Neuronal stem cell (in vitro differentiated cells): Measurements from ENCODE around the gene TOMM22.

Experiments
- DNase-seq: peaks from one replicate; pipeline ENCODE4 v3.0.0-alpha.2; 2013; ENCODE audit warnings: low spot score
- H2AFZ ChIP-seq: one replicate; pipeline ENCODE4 v1.6.1; 2013; ENCODE audit warnings: mild to moderate bottlenecking, low read length, inconsistent platforms
- H2AK5ac ChIP-seq: 2 replicates; pipeline ENCODE4 v1.6.1; 2013; ENCODE audit warnings: low read depth, mild to moderate bottlenecking, inconsistent platforms, low read length, moderate library complexity, mixed read lengths
- H2BK120ac ChIP-seq: 2 replicates; pipeline ENCODE4 v1.6.1; 2013; ENCODE audit warnings: low read depth, mild to moderate bottlenecking, inconsistent platforms, low read length, moderate library complexity, mixed read lengths
- H2BK12ac ChIP-seq: one replicate; pipeline ENCODE4 v1.6.1; 2013; ENCODE audit warnings: low read length, inconsistent platforms
- H2BK15ac ChIP-seq: 2 replicates; pipeline ENCODE4 v1.6.1; 2013; ENCODE audit warnings: mild to moderate bottlenecking, low read length, inconsistent platforms, mixed read lengths
- H2BK5ac ChIP-seq: one replicate; pipeline ENCODE4 v1.6.1; 2013; ENCODE audit warnings: inconsistent platforms, mild to moderate bottlenecking, low read length, moderate library complexity
- H3K14ac ChIP-seq: one replicate; pipeline ENCODE4 v1.6.1; 2013; ENCODE audit warnings: low read length, inconsistent platforms
- H3K18ac ChIP-seq: 2 replicates; pipeline ENCODE4 v1.6.1; 2013; ENCODE audit warnings: low read length, inconsistent platforms
- H3K23ac ChIP-seq: 2 replicates; pipeline ENCODE4 v1.6.1; 2013; ENCODE audit warnings: low read depth, mild to moderate bottlenecking, mixed read lengths, low read length, inconsistent platforms; ENCODE audit not compliant: poor library complexity
- H3K27ac ChIP-seq: replicated peaks from 3 replicates; pipeline ENCODE4 v1.5.1; 2013; ENCODE audit warnings: low read length, inconsistent platforms
- H3K27me3 ChIP-seq, 3 experiments: 2 replicates each; pipeline ENCODE4 v1.6.1; 2013; ENCODE audit warnings: low read length in 3 of 3, mild to moderate bottlenecking in 2 of 3, inconsistent platforms in 1 of 3, low read depth in 1 of 3, mixed read lengths in 1 of 3, moderate library complexity in 1 of 3; ENCODE audit not compliant: control insufficient read depth in 3 of 3, insufficient read depth in 3 of 3
- H3K36me3 ChIP-seq, 2 donors: replicated peaks in 1 of 2; 2 replicates each; pipeline ENCODE4 v1.6.1; 2013; ENCODE audit warnings: low read length in 2 of 2; ENCODE audit not compliant: control insufficient read depth in 2 of 2, insufficient read depth in 2 of 2
- H3K4ac ChIP-seq: 2 replicates; pipeline ENCODE4 v1.6.1; 2013; ENCODE audit warnings: inconsistent platforms, mild to moderate bottlenecking, low read length, moderate library complexity
- H3K4me1 ChIP-seq, 2 donors: 1 replicate in 1 of 2; 2 replicates in 1 of 2; pipeline ENCODE4 v1.6.1; 2013; ENCODE audit warnings: low read length in 2 of 2, low read depth in 1 of 2; ENCODE audit not compliant: control insufficient read depth in 2 of 2, insufficient read depth in 1 of 2
- H3K4me2 ChIP-seq: one replicate; pipeline ENCODE4 v1.6.1; 2013; ENCODE audit warnings: mild to moderate bottlenecking, low read length, inconsistent platforms; ENCODE audit not compliant: insufficient read depth, poor library complexity, severe bottlenecking
- H3K4me3 ChIP-seq, 2 donors: 2 replicates each; pipeline ENCODE4 v1.5.1; 2013; ENCODE audit warnings: low read length in 2 of 2, mild to moderate bottlenecking in 2 of 2, inconsistent platforms in 1 of 2, moderate library complexity in 1 of 2
- H3K79me1 ChIP-seq: one replicate; pipeline ENCODE4 v1.6.1; 2013; ENCODE audit warnings: low read depth, mild to moderate bottlenecking, inconsistent platforms, low read length, moderate library complexity
- H3K9ac ChIP-seq: one replicate; pipeline ENCODE4 v1.6.1; 2013; ENCODE audit warnings: mild to moderate bottlenecking, low read depth, low read length, inconsistent platforms; ENCODE audit not compliant: poor library complexity
- H3K9me3 ChIP-seq, 2 donors: replicated peaks in 1 of 2; 2 replicates each; pipeline versions ENCODE3 to v1.6.1; 2013; ENCODE audit warnings: low read length in 2 of 2, mild to moderate bottlenecking in 2 of 2, inconsistent platforms in 1 of 2, low read depth in 1 of 2, mixed read lengths in 1 of 2, moderate library complexity in 1 of 2; ENCODE audit not compliant: control insufficient read depth in 2 of 2, insufficient read depth in 1 of 2
- H4K8ac ChIP-seq: one replicate; pipeline ENCODE4 v1.6.1; 2013; ENCODE audit warnings: low read depth, mild to moderate bottlenecking, inconsistent platforms, low read length, moderate library complexity
- H4K91ac ChIP-seq: one replicate; pipeline ENCODE4 v1.6.1; 2013; ENCODE audit warnings: low read length, low read depth, mild to moderate bottlenecking, inconsistent platforms; ENCODE audit not compliant: poor library complexity
- WGBS, 2 donors: extraction: QIAGEN DNeasy Blood & Tissue Kit; methylation state at CpG; one replicate each; pipeline ENCODE4 v1.1.7; 2013; ENCODE audit warnings: missing lambda C conversion rate in 2 of 2, mixed read lengths in 1 of 2; ENCODE audit not compliant: insufficient read length in 2 of 2, insufficient replicate concordance in 1 of 2; ENCODE audit errors: extremely low coverage in 2 of 2; 5-methylcytosine and 5-hydroxymethylcytosine counted together

TOMM22 gene

DNA sequence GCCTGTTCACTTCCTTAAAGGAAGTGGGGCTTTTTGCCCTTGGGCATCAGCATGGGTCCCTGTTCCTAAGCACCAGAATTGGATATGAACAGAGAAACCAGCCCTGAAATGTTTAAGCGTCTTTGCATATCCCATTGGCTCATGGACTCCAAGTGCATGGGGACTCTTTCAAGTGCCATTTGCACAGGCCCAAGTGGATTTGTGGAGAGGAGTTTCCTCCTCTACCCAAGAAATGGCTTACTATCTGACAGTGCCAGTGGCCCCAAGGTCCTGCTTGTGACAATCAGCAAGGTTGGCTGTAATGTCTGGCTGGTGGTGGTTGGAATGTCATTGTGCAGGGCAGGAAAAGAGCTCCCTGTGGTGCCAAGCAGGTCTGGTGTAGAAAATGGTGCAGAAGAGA lies 4.0 kb downstream of the TOMM22 start:
- Histone ChIP-seq H3K4me2 (no peak overlapping the region), H3K23ac (no peak overlapping the region), H4K91ac (no peak overlapping the region), H3K79me1 (peaks cover 3% of the 10 kb centered on the region), H3K27me3 (no peaks in the 10 kb centered on the region), H3K36me3 (peaks cover 46 to 78% of the 10 kb centered on the region in 2 donors), H3K18ac (no peak overlapping the region), H2AK5ac (no peak overlapping the region), H2BK5ac (no peak overlapping the region), H3K4ac (no peak overlapping the region), H3K4me1 (peaks cover 3 to 4% of the 10 kb centered on the region in 2 donors), H2BK15ac (no peak overlapping the region), H3K27ac (no peak overlapping the region), H2BK12ac (no peak overlapping the region), H3K9ac (no peak overlapping the region), H3K4me3 (no peak overlapping the region), H4K8ac (no peak overlapping the region), H3K9me3 (peaks cover 6 to 7% of the 10 kb centered on the region in 2 donors), H2BK120ac (no peak overlapping the region), H3K14ac (no peak overlapping the region), H2AFZ (no peak overlapping the region)
- WGBS, 2 donors: no CpG with 5 or more reads among the region's 1 CpG
- no peak for DNase-seq

DNA sequence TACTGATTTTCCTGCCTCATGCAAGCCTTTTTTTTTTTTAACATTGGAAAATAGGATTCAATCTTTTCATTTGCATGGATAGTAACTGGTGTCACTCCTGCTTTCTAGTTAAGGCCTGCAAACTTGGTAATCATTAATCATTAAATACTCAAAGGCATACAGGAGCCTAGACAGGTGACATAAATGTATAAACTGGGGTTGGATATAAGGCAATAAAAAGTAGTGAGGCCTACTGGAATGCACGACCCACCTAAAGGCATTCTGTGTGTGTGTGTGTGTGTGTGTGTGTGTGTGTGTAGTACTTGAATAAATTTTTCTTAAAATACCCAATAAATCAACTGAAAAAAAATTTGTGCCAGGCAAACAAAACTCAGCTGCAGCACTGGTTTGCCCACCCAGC lies 7.9 kb downstream of the TOMM22 start:
- Histone ChIP-seq H3K4me1 (no peaks in the 10 kb centered on the region), H3K36me3 (peaks cover 40 to 92% of the 10 kb centered on the region in 2 donors), H2AK5ac (no peak overlapping the region), H2BK12ac (no peak overlapping the region), H3K9ac (no peak overlapping the region), H2BK15ac (no peak overlapping the region), H3K27ac (no peak overlapping the region), H3K27me3 (no peaks in the 10 kb centered on the region), H3K14ac (no peak overlapping the region), H3K4me2 (no peak overlapping the region), H3K18ac (no peak overlapping the region), H2BK5ac (no peak overlapping the region), H3K4me3 (no peak overlapping the region), H2BK120ac (no peak overlapping the region), H3K4ac (no peak overlapping the region), H3K79me1 (peaks cover 3% of the 10 kb centered on the region), H2AFZ (no peak overlapping the region), H3K23ac (no peak overlapping the region), H4K8ac (no peak overlapping the region), H4K91ac (no peak overlapping the region), H3K9me3 (no peaks in the 10 kb centered on the region)
- no peak for DNase-seq
- no CpG with 5 or more reads among the region's 1 CpG for WGBS, 2 donors

DNA sequence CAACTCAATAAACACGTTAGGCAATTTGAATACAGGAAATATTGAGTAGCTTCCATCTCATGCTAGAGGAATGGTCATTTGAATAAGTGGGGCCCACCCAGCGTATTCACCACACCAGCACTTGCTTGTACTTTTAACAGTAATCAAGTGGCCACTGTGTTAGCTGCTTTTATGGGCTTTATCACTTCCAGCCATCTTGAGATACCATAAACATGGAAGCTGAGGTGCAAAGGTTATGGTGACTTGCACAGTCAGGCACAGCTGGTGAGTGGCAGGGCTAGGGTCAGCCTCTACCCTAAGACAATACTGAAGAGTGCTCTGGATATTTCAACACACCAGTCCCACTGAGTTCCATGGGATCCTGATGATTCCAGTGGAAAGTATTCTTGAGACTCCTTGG lies 12.3 kb downstream of the TOMM22 start:
- H2BK12ac ChIP-seq: no peak overlapping the region
- WGBS, 2 donors: no CpG with 5 or more reads among the region's 2 CpGs
- no peak overlapping the region for H3K4me3 ChIP-seq
- H3K9ac ChIP-seq: no peak overlapping the region
- no peak overlapping the region for H2AK5ac ChIP-seq
- H4K8ac ChIP-seq: no peak overlapping the region
- no peak overlapping the region for H2BK15ac ChIP-seq
- H3K23ac ChIP-seq: no peak overlapping the region
- no peak for DNase-seq
- no peak overlapping the region for H3K18ac ChIP-seq
- peaks cover 2% of the 10 kb centered on the region for H3K79me1 ChIP-seq
- no peak overlapping the region for H3K4me2 ChIP-seq
- H2BK5ac ChIP-seq: no peak overlapping the region
- no peak overlapping the region for H2AFZ ChIP-seq
- peaks cover 13 to 84% of the 10 kb centered on the region in 2 donors for H3K36me3 ChIP-seq
- H2BK120ac ChIP-seq: no peak overlapping the region
- no peak overlapping the region for H3K14ac ChIP-seq
- no peak overlapping the region for H3K4ac ChIP-seq
- H3K9me3 ChIP-seq: no peaks in the 10 kb centered on the region
- H3K4me1 ChIP-seq: peaks cover 4 to 22% of the 10 kb centered on the region in 2 donors
- no peaks in the 10 kb centered on the region for H3K27me3 ChIP-seq
- H4K91ac ChIP-seq: no peak overlapping the region
- H3K27ac ChIP-seq: no peak overlapping the region

DNA sequence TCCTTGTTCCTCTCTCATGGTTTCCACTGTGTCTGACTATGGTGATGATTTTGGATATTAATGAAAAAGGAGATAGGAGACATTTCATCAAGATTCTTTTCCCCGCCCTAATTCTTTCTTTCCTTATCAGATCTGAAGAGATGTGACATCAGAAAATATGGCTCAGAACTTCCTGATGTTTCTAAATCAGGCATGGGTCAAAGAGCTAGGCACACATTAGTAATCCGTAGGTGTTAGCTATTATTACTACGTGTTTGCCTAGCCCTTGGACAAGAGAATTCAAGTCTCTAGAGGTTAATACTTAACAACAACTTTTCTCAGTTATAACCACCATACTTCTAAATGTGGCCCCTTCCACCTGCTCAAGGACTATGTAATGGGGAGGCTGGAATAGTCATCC lies 13.2 kb downstream of the TOMM22 start:
- no peak overlapping the region for H2BK120ac ChIP-seq
- H3K4me3 ChIP-seq: no peak overlapping the region
- no peaks in the 10 kb centered on the region for H3K9me3 ChIP-seq
- DNase-seq: no peak
- no peak overlapping the region for H3K27ac ChIP-seq
- no peak overlapping the region for H2AFZ ChIP-seq
- H4K8ac ChIP-seq: no peak overlapping the region
- no peak overlapping the region for H2BK5ac ChIP-seq
- H3K9ac ChIP-seq: no peak overlapping the region
- no peak overlapping the region for H3K18ac ChIP-seq
- no peak overlapping the region for H3K4me2 ChIP-seq
- peaks cover 9 to 82% of the 10 kb centered on the region in 2 donors for H3K36me3 ChIP-seq
- no peak overlapping the region for H3K14ac ChIP-seq
- WGBS, 2 donors: no CpG with 5 or more reads among the region's 3 CpGs
- no peak overlapping the region for H2BK12ac ChIP-seq
- no peak overlapping the region for H2AK5ac ChIP-seq
- H4K91ac ChIP-seq: no peak overlapping the region
- H3K79me1 ChIP-seq: peaks cover 1% of the 10 kb centered on the region
- H2BK15ac ChIP-seq: no peak overlapping the region
- H3K23ac ChIP-seq: no peak overlapping the region
- no peaks in the 10 kb centered on the region for H3K27me3 ChIP-seq
- H3K4me1 ChIP-seq: peaks cover 9 to 29% of the 10 kb centered on the region in 2 donors
- no peak overlapping the region for H3K4ac ChIP-seq
